ENCODE data around the gene KCNIP4.

GRCh38 chr4:21655031-21655430, 293.5 kb downstream of the KCNIP4 start:
- TF ChIP-seq CREB1 (CRISPR knock-in tag; IDR thresholded peaks at IDR 0.05; ENCODE audit: low read depth): no peak
- no peak for TF ChIP-seq CTCF (conservative IDR thresholded peaks at IDR 0.05; ENCODE audit: low read depth in 2 of 2)
